ENCODE data around the gene ZC3H15. TPM values are rescaled to one million over a fixed set of nuclear protein-coding genes. Genes with fewer than 3 reads are reported as not detected.

The ZC3H15 gene
- polyA plus RNA-seq, 3 donors from 2014 or later: 57.5 to 59.8 (median 57.8) TPM

DNA sequence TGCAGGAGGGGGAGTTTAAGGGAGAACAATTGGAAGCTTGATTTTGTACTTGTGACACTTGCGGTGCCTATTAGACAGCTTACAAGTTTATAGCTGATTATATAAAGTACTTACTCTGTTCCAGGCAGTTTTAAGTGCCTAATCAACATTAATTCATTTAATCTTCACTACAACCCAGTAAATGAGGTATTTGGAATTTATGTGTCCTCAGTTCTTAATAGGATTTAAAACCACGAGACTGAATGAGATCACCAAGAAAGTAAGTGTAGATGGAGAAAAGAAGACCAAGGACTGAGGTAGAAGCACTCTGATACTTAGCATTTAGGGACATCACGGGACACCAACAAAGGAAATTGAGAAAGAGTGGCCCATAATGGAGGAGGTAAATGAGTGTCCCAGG, 49.8 kb downstream of the ZC3H15 start:
- DNase-seq: no peak
- H3K9me3 Mint-ChIP-seq: no peaks in the 10 kb centered on the region
- H3K4me1 Mint-ChIP-seq: no peaks in the 10 kb centered on the region
- H3K36me3 Mint-ChIP-seq: no peaks in the 10 kb centered on the region
- no peak overlapping the region for H3K4me3 Mint-ChIP-seq
- no peak overlapping the region for H3K27ac Mint-ChIP-seq
- peaks cover 2 to 9% (median 2%) of the 10 kb centered on the region in 3 donors for H3K27me3 Mint-ChIP-seq (ENCODE audit: low read depth in 3 of 3)

DNA sequence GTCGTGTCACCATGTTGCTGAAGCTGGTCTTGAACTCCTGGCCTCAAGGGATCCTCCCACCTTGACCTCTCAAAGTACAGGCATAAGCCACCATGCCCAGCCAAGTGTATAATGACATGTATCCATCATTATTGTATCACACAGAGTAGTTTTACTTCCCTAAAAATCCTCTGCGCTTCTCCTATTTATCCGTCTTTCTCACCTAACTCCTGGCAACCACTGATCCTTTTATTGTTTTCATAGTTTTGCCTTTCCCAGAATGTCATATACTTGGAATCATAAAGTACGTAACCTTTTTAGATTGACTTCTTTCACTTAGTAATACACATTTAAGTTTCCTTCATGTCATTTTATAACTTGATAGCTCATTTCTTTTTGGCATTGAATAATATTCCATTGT, 51.0 kb downstream of the ZC3H15 start:
- Mint-ChIP-seq H3K4me1 (no peaks in the 10 kb centered on the region), H3K27ac (no peak overlapping the region), H3K9me3 (no peaks in the 10 kb centered on the region), H3K4me3 (no peak overlapping the region), H3K36me3 (no peaks in the 10 kb centered on the region), H3K27me3 (ENCODE audit: low read depth in 3 of 3) (peaks cover 2 to 7% (median 2%) of the 10 kb centered on the region in 3 donors)
- no peak for DNase-seq

DNA sequence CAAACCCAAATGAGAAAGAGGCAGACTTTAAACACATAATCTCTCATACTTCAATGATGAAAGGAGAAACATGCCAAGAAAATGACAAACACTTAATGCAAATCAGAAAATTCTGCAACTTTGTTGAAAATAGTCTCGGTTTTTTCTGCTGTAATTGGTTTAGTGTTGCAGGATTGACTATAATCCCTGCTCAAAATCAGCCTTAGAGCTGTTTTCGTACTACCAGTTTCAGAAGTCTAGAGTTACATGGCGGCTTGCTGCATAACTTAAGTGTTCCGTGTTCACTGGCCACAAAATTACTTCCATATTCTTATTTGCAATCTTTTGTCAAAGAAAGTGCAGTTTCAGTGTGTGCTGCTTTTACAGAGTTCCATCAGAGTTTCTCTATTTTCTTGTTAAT, 54.9 kb downstream of the ZC3H15 start:
- no peaks in the 10 kb centered on the region for H3K36me3 Mint-ChIP-seq
- no peaks in the 10 kb centered on the region for H3K9me3 Mint-ChIP-seq
- peaks cover 2 to 9% (median 2%) of the 10 kb centered on the region in 3 donors for H3K27me3 Mint-ChIP-seq (ENCODE audit: low read depth in 3 of 3)
- no peak overlapping the region for H3K27ac Mint-ChIP-seq
- H3K4me1 Mint-ChIP-seq: no peaks in the 10 kb centered on the region
- H3K4me3 Mint-ChIP-seq: no peak overlapping the region
- no peak for DNase-seq

DNA sequence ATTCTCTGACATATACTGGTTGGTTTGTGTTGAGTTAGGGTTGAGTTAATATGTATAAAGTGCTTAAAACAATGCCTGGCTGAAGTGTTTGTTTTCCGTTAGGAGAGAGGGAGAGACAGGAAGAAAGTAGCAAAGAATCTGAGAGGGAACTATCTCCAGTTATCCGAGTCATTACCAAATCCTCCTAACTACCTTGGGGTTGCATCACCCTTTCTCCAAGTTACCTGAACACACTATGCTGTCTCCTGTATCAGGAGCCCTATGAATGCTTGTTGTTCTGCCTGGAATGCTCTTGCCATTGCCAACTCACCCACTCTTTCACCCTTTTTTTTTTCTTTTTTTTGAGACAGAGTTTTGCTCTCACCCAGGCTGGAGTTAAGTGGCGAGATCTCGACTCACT, 55.9 kb downstream of the ZC3H15 start:
- no peak for DNase-seq
- H3K9me3 Mint-ChIP-seq: no peaks in the 10 kb centered on the region
- peaks cover 2 to 3% (median 2%) of the 10 kb centered on the region in 3 donors for H3K27me3 Mint-ChIP-seq (ENCODE audit: low read depth in 3 of 3)
- no peak overlapping the region for H3K27ac Mint-ChIP-seq
- H3K36me3 Mint-ChIP-seq: no peaks in the 10 kb centered on the region
- no peak overlapping the region for H3K4me3 Mint-ChIP-seq
- no peaks in the 10 kb centered on the region for H3K4me1 Mint-ChIP-seq

DNA sequence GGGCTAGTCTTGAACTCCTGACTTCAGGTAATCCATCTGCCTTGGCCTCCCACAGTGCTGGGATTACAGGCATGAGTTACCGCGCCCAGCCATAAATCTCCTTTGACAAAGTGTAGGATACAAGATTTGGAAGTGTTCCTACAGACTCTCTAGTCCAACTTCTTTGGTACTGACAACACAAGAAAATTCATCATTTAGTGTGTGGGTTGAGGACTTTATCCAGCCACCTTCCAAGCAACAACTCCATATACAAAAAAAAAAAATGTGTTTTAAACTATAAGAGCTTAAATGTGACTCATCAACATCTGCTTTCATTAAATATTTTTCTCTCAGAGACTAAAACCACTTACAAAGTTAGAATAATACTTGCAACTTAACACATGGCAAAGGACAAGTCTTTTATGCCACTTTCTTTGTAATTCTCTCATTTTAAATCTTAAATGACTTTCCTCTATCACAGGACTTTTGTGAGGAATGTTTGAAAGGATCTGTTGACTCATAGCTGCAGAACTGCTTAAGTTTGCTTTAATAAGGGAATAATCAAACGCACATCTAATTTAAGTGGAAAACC, 57.6 kb downstream of the ZC3H15 start:
- Mint-ChIP-seq H3K4me1 (no peaks in the 10 kb centered on the region), H3K36me3 (no peaks in the 10 kb centered on the region), H3K27ac (no peak overlapping the region), H3K4me3 (no peak overlapping the region), H3K9me3 (no peaks in the 10 kb centered on the region), H3K27me3 (ENCODE audit: low read depth in 3 of 3) (peaks cover 0 to 2% (median 2%) of the 10 kb centered on the region in 3 donors)
- no peak for DNase-seq

DNA sequence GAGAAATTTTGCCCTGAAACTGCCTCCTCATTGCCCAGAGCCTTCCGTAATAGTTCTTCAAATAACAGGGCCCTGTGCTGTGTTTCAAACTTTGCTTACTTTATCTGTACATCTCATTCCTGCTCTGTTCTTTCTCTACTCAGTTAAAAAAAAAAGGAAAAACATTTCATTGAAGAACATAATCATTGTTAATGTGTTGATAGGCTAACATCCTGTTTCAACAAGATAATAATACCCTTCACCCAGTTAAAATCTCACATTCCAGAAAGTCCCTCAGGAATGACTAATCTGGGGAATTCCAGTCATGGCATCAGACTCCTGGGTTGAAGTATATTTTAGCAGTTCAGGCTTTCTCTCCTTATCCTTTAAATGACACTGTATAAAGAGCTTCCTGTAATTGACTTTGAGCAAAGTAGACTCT, 58.2 kb downstream of the ZC3H15 start:
- no peaks in the 10 kb centered on the region for H3K9me3 Mint-ChIP-seq
- H3K4me3 Mint-ChIP-seq: no peak overlapping the region
- no peak for DNase-seq
- no peak overlapping the region for H3K27ac Mint-ChIP-seq
- H3K36me3 Mint-ChIP-seq: no peaks in the 10 kb centered on the region
- H3K27me3 Mint-ChIP-seq (ENCODE audit: low read depth in 3 of 3): peaks cover 0 to 2% (median 2%) of the 10 kb centered on the region in 3 donors
- H3K4me1 Mint-ChIP-seq: no peaks in the 10 kb centered on the region

DNA sequence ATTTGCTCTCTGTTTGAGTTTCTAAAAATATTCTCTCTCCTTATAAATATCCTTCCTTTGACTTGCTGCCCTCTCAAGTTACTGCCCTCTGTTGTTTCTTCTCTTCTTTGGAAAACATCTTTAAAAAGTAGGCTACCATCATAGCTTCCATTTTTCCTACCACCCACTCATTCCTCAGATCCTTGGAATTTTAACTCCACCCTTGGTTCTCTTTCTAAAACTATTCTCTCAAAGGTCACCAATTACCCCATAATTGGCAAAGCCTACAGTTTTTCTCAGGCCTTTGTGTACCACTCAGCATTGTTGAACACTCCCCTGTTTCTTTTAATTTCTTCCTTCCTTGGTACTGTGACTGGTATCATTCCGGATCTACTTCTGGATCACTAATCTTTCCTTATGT, 60.8 kb downstream of the ZC3H15 start:
- H3K36me3 Mint-ChIP-seq: no peaks in the 10 kb centered on the region
- peaks cover 2 to 4% (median 3%) of the 10 kb centered on the region in 3 donors for H3K27me3 Mint-ChIP-seq (ENCODE audit: low read depth in 3 of 3)
- H3K9me3 Mint-ChIP-seq: no peaks in the 10 kb centered on the region
- H3K27ac Mint-ChIP-seq: no peak overlapping the region
- no peak overlapping the region for H3K4me3 Mint-ChIP-seq
- no peaks in the 10 kb centered on the region for H3K4me1 Mint-ChIP-seq
- DNase-seq: no peak

DNA sequence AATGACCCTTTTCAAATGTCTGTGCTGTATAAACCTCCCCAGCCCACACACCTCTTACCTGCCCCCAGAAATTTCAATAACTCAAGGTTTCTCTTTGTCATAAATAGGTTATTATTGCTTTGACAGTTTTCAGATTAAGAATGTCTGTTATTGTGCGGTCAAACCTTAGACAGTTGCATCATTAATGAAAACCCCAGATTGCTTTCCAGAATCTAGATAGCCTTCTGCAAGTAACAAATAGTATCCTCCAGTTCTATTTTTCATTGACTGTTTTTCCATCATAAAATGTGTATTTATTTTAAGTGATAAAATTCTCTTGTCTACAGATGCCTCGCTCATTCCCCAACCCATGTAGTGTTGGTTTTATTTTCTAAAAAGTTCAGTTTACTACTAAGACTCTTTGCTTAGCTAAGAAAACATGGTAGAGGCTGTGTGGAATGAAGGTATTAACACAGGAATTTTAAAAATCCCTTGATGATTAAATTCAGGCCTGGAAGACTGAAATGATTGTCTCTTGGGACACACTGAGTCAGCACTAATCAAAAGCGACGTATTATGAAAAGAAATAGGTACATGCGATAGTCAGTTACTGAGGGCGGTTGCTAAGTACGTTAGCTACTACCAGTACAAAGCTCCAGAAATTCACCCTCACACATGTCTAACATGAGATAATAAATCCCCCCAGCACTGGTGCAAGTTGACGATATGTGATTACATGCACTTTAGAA, 65.4 kb downstream of the ZC3H15 start:
- H3K4me3 Mint-ChIP-seq: no peak overlapping the region
- H3K36me3 Mint-ChIP-seq: no peaks in the 10 kb centered on the region
- no peak for DNase-seq
- peaks cover 2 to 7% (median 2%) of the 10 kb centered on the region in 3 donors for H3K27me3 Mint-ChIP-seq (ENCODE audit: low read depth in 3 of 3)
- H3K4me1 Mint-ChIP-seq: no peaks in the 10 kb centered on the region
- H3K9me3 Mint-ChIP-seq: no peaks in the 10 kb centered on the region
- H3K27ac Mint-ChIP-seq: no peak overlapping the region

DNA sequence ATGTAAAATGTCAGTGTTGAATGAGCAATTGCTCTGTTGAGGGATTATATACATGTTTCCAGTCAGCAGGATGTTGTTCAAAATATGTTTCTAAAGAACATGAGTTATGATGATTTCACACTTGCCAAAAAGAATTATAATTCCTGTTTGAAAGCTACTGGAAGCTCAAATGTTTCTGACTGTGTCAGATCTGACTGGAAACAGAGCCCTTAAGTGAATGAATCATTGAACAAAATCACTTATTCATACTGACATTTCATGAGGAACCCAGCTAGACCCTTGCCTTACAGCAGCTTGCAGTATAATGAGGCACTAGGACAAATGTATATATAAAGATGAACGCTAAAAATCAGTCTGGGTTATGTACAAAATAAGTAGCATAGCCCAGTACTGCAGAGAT, 68.4 kb downstream of the ZC3H15 start:
- no peaks in the 10 kb centered on the region for H3K9me3 Mint-ChIP-seq
- DNase-seq: no peak
- no peaks in the 10 kb centered on the region for H3K4me1 Mint-ChIP-seq
- no peak overlapping the region for H3K4me3 Mint-ChIP-seq
- H3K36me3 Mint-ChIP-seq: peaks cover 0 to 3% (median 0%) of the 10 kb centered on the region in 3 donors
- H3K27ac Mint-ChIP-seq: no peak overlapping the region
- peaks cover 2 to 7% (median 2%) of the 10 kb centered on the region in 3 donors for H3K27me3 Mint-ChIP-seq (ENCODE audit: low read depth in 3 of 3)

DNA sequence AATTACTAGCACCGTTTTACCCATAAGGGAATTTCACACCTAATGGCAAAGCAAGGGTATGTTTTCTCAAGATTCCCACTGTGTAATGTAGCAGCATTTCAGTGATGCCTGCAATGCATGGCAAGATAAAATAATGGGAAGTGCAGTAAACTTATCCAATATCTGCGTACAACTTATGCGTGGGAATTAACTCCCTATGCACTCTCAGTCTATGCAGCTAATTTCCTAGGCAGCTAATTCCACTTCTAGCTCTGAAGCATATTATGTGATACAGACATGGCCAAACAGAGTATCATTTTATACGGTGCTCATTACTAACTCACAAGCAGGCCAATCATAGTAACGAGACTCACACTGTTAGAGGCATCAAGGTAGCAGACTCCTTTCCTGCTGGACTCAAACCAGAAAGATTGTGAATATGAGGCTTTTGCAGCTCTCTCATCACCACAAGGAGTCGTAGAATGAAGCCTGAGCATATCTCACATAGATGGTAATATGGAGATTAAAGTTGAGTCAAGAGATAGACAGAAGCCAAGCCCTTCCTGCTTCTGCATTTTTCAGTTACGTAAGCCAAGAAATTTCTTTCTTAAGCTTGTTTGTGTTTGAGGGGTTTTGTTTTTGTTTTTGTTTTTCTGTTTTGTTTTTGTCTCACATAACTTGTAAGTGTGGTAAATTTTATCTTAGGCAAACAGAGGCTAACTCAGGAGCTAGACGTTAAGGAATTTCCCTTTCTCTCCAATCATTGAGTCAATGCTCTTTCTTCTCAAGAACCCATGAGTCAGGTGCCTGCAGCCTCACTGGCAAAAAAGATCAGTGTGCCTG, 69.0 kb downstream of the ZC3H15 start:
- DNase-seq: no peak
- Mint-ChIP-seq H3K4me1 (no peaks in the 10 kb centered on the region), H3K27ac (no peak overlapping the region), H3K27me3 (ENCODE audit: low read depth in 3 of 3) (peaks cover 2 to 5% (median 2%) of the 10 kb centered on the region in 3 donors), H3K36me3 (peaks cover 0 to 3% (median 0%) of the 10 kb centered on the region in 3 donors), H3K9me3 (no peaks in the 10 kb centered on the region), H3K4me3 (no peak overlapping the region)

DNA sequence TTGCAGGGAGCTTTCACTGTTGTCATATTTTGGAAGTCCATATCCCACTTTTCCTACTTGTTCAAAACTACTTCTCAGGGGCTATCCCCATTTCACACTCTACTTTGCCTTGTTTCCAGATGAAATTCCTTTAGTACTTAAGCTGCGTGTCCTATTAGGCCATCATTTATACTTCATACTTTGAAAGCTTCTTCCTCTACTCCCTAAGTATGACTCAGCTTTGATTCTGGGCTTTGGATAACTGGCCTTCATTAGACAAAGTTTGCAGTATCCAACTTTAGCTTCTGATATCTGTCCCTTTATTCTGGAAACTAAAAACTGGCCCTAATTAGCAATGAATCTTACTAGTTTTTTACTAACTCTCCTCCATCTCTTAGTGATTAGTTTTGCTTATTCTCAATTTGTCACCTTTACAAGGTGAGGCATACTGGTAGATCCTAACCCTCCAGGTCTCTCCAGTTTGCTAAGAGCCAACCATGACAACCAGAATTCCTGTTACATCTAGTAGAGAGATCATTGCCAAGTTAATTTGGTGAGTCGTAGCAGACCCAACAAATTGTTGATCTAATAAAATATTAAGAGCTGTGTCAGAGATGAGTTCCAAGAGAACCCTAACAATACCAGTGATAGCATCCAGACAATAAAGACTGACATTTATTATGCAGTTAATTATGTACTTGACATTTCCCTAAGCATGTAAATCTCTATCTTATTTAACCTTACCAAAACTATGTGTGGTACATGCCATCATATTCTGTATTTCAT, 72.6 kb downstream of the ZC3H15 start:
- H3K9me3 Mint-ChIP-seq: peaks cover 0 to under 1% (median 0%) of the 10 kb centered on the region in 6 donors
- no peak for DNase-seq
- H3K27me3 Mint-ChIP-seq (ENCODE audit: low read depth in 3 of 3): peaks cover 0 to 2% (median 1%) of the 10 kb centered on the region in 3 donors
- H3K27ac Mint-ChIP-seq: no peak overlapping the region
- H3K4me3 Mint-ChIP-seq: no peak overlapping the region
- H3K4me1 Mint-ChIP-seq: no peaks in the 10 kb centered on the region
- peaks cover 0 to 3% (median 0%) of the 10 kb centered on the region in 3 donors for H3K36me3 Mint-ChIP-seq

Measured in immature natural killer cell (primary cell).